ENCODE measurements around the gene ANK2.

- TF ChIP-seq POLR2A (IDR thresholded peaks at IDR 0.05): no peak
- TF ChIP-seq CTCF (IDR thresholded peaks at IDR 0.05): no peak
Measured at GRCh38 chr4:113162089-113162488, 112.6 kb downstream of the ANK2 start.
